Body of pancreas (tissue), 4 donors: Measurements from ENCODE around the gene DIDO1.

ENCODE experiments used
- POLR2A ChIP-seq, 3 donors: fragments of 450-650 bp; IDR thresholded peaks; one replicate each; pipeline ENCODE4 v1.6.1; 2016; ENCODE audit warnings: antibody characterized with exemption in 3 of 3, mild to moderate bottlenecking in 2 of 3
- TF ChIP-seq, protein P1 (sequence below), 7 experiments: fragments of 450-650 bp in 4 of 7; fragments of 200-600 bp in 3 of 7; sonication (generic) in 3 of 7; IDR thresholded peaks; one replicate each; pipeline ENCODE4 v1.5.1; 2016 to 2019; ENCODE audit warnings: antibody characterized with exemption in 7 of 7

DNA sequence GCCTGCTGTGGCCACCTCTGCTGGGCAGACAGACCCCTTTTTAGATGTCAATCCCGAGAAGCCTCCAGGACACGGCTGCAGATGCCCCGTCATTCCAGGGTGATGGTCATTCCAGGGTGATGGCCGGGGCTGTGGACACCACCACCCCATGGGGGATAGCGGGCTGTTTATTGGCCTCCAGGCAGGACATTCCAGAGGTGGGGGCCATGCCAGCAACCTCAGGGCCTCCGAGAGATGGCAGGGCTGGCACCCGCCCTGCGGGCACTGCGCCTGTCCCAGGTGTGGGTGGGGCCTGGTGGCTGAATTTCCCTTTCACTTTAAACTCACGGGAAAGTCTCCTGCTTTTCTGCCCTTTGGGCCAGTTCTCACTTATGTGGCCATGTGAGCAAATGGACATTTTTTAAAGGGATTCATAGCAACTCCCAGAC lies 94.9 kb downstream of the DIDO1 start:
- TF ChIP-seq POLR2A (IDR thresholded peaks at IDR 0.05), result no peak
- TF ChIP-seq, protein P1, sequence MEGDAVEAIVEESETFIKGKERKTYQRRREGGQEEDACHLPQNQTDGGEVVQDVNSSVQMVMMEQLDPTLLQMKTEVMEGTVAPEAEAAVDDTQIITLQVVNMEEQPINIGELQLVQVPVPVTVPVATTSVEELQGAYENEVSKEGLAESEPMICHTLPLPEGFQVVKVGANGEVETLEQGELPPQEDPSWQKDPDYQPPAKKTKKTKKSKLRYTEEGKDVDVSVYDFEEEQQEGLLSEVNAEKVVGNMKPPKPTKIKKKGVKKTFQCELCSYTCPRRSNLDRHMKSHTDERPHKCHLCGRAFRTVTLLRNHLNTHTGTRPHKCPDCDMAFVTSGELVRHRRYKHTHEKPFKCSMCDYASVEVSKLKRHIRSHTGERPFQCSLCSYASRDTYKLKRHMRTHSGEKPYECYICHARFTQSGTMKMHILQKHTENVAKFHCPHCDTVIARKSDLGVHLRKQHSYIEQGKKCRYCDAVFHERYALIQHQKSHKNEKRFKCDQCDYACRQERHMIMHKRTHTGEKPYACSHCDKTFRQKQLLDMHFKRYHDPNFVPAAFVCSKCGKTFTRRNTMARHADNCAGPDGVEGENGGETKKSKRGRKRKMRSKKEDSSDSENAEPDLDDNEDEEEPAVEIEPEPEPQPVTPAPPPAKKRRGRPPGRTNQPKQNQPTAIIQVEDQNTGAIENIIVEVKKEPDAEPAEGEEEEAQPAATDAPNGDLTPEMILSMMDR (IDR thresholded peaks at IDR 0.05), result no peak
